ENCODE data around the gene P2RX5.

GRCh38 chr17:3732210-3732621, 36.3 kb upstream of the P2RX5 start:
- no peak for TF ChIP-seq CTCF (IDR thresholded peaks at IDR 0.05)
- TF ChIP-seq POLR2AphosphoS5 (IDR thresholded peaks at IDR 0.05) = no peak
- no peak for TF ChIP-seq POLR2A (IDR thresholded peaks at IDR 0.05)

Data from suprapubic skin (tissue), 4 donors.